GM12892 (cell line): Measurements from ENCODE around the gene APOBEC3H. TPM values are rescaled to one million over a fixed set of nuclear protein-coding genes. Genes with fewer than 3 reads are reported as not detected.
A peak's percentile ranks its signal among the peaks of the same experiment; 100 is the strongest.
"Not testable (repeated sequence)": the region's sequence is repeated elsewhere in the genome, so short reads cannot be mapped to it uniquely, and the experiment has no call there.

Source experiments
- DNase-seq: peaks from one replicate; pipeline ENCODE4 v3.0.0; 2011; ENCODE audit not compliant: insufficient read length
- FAIRE-seq: peaks from 2 replicates; lab custom pipeline; 2011; peaks lifted over from hg19 to GRCh38; lab: Jason Lieb, UNC
- POLR2A ChIP-seq: IDR thresholded peaks from 2 replicates; pipeline ENCODE4 v1.6.1; 2011; ENCODE audit warnings: low read depth, low read length, control low read depth
- POLR2AphosphoS5 ChIP-seq: IDR thresholded peaks from 2 replicates; pipeline ENCODE4 v1.6.1; 2011; ENCODE audit warnings: low read depth, low read length, control low read depth
- TAF1 ChIP-seq: IDR thresholded peaks from 2 replicates; pipeline ENCODE4 v1.6.1; 2011; ENCODE audit warnings: low read depth, mild to moderate bottlenecking, control low read depth, low read length, borderline replicate concordance
- polyA plus RNA-seq: library from polyadenylated mRNA; unstranded; fragments of >200 nt; gene quantifications from one replicate; pipeline ENCODE4 v1.2.1, GENCODE V29; 2012; ENCODE audit warnings: missing spikeins, inconsistent platforms; ENCODE audit not compliant: missing spikeins

APOBEC3H gene
- 15.6 TPM for polyA plus RNA-seq

DNA sequence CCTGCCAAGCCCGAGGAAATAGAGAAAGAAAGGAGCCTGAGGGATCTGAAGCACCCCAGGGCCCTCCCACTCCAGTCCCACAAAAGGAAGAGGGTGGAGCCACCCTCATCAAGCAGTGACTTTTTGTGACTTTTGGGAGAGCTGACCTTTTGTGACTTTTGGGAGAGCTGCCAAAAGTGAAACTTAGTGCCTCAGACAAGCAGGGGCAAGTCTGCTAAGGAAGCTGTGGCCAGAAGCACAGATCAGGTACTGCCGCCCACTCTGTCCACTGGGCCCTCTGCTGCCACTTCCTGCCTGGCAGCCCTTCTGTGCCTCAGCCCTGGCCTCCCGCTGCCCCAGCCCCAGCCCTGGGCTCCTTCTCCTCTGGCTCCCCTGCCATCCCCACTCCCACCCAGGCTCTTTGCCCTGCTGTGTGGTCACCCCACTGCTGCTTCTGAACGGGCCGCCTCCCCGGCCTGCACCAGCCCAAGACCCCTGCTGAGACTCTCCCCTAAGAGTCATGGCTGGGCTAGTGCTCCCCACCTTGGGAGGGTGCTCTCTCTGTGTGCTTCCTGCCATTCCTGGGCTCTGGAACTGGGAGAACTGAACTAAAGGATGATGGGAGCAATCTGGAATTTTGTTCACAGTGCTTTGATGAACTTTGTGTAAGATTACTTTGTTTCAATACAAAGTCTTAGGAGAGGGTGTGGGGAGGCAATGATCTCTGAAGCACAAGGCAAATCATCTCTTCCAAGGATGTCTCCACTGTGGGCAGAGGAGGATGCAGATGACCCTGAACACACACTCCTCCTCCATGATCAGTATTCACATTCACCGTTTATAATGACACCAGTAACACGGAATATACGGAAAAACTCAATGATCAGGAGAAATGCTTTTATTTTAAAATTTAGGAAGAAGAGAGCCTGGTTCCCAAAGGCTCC is at the start of gene APOBEC3H:
TSS of gene APOBEC3H (plus strand) at position 147 of the 923 bp plus-strand sequence. CDS start 3,035 bp downstream, outside the sequence.
- FAIRE-seq (peak; percentile 84), DNase-seq (no peak)
- TF ChIP-seq TAF1 (no peak; the same call in 1 of the 2 replicates), POLR2AphosphoS5 (0 out of 2 replicates have a peak, but pooled peaks have one; percentile 45), POLR2A (peak; percentile 46; the same call in 1 of the 2 replicates)

DNA sequence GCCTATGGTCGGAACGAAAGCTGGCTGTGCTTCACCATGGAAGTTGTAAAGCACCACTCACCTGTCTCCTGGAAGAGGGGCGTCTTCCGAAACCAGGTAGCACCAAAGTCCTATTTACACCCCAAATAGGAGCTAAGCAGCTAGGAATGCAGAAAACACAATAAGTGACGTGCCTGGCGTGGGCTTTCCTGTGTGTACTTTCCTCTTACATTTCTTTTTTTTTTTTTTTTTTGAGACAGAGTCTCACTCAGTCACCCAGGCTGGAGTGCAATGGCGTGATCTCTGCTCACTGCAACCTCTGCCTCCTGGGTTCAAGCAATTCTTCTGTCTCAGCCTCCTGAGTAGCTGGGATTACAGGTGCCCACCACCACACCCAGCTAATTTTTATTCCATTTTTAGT is 47.6 kb upstream of the APOBEC3H start:
- FAIRE-seq, result not testable (repeated sequence)

DNA sequence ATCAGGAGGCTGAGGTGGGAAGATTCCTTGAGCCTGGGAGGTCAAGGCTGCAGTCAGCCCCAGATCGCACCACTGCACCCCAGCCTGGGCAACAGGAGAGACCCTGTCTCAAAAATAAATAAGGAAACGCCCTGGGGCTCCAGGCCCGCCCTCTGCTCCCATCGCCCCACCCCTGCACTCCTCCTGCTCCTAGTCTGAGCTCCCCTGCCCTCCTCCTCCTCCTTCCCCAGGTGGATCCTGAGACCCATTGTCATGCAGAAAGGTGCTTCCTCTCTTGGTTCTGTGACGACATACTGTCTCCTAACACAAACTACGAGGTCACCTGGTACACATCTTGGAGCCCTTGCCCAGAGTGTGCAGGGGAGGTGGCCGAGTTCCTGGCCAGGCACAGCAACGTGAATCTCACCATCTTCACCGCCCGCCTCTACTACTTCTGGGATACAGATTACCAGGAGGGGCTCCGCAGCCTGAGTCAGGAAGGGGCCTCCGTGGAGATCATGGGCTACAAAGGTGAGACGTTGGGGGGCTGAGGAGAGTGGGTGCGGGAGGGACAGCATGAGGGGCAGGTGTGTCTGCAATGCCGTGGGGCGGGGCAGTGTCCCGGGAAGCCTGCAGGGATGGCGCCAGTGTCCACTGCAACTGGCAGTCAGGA is 45.1 kb upstream of the APOBEC3H start:
- FAIRE-seq, DNase-seq: not testable (repeated sequence)

More for the DNA sequence above, 47.6 kb upstream of the APOBEC3H start:
- not testable (repeated sequence) for DNase-seq

DNA sequence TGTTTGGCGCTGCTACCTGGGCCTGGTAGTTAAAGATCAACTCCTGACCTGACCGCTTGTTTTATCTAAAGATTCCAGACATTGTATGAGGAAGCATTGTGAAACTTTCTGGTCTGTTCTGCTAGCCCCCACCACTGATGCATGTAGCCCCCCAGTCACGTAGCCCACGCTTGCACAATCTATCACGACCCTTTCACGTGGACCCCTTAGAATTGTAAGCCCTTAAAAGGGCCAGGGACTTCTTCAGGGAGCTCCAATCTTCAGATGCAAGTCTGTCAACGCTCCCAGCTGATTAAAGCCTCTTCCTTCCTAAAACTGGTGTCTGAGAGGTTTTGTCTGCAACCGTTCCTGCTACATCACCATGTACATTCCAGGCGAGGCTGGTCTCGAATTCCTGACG is 41.4 kb upstream of the APOBEC3H start:
- TF ChIP-seq TAF1 (no peak), POLR2AphosphoS5 (no peak), POLR2A (no peak)
- FAIRE-seq (no peak), DNase-seq (no peak)

DNA sequence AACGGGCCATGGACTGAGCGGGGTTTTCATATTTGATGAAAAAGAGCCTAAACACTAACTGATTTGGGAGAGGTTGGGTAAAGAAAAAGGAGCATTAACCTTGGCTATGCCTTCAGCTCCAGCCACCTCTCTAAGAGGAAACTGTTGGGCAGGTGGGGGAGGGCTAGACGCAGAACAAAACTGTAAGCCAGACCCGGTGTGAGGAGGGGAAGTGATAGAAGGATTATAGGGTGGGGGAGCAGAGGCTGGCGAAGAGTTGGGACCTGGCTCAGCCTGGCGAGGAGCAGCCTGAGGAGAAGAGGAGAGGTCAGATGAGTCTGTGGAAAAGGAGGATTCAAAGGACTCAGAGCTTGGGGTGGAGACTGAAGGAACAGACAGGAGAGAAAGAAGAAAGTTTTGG is 35.8 kb upstream of the APOBEC3H start:
- DNase-seq, FAIRE-seq: not testable (repeated sequence)

DNA sequence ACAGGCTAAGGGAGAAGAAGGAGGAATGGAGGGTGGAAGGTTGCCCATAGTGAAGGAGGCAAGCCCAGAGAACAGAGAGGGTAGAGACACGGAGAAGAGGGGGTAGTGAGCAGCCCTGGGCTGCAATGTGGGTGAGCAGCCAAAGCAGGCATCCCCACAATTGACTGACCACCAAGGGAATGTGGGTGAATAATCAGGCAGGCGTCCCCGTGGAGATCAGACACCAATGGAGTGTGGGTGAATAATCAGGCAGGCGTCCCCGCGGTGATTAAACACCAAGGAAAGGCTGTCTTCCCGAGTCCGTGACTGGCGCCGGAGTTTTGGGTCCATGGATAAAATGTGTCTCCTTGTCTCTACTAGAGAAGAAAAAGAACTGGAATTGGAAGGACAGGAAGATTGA is 35.1 kb upstream of the APOBEC3H start:
- not testable (repeated sequence) for DNase-seq, FAIRE-seq

DNA sequence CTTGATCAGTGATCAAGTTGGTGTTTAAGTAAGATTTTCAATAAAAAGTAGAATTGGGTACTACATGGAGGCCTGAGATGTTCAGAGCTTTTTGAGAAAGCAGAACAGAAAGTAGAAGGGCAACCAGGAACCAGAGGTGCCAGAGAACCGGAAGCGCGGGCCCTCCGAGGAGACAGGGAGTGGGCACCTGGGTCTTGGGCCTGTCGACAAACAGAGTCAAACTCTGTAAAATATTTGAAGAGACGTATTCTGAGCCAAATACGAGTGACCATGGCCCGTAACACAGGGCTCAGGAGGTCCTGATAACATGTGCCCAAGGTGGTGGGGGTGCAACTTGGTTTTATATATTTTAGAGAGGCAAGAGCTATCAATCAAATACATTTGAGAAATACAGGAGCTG is 33.1 kb upstream of the APOBEC3H start:
- not testable (repeated sequence) for DNase-seq
- peak; percentile 5 for FAIRE-seq

DNA sequence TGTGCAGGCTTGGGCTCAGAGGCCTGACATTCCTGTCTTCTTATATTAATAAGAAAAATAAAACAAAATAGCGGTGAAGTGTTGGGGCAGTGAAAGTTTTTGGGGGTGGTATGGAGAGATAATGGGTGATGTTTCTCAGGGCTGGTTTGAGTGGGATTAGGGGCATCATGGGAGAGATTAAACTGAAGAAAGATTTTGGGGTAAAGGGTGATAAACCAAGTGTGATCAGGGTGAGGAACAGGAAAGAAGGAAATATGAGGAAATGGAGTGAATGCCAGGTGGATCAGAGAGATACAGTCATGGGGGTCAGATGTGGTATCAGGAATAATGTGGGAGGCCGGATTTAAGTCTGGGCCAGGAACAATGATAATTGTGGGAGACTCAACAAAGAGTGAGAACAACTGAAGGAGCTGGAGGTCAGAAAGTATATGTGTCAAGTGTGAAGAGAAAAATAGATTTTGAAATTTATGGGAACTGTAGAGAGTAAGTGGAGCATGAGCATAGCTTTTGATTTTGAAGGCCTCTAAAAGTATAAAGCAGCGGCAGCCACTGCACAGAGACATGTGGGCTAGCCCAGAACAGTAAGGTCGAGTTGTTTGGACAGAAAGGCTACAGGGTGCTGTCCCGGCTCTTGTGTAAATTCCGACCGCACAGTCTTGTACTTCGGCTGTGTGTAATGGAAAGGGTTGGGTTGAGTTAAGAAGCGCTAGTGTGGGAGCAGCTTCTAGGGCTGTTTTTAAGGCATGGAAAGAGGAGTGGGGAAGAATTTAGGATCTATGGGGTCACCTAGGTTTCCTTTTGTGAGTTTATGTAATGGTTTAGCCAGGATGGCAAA is 30.4 kb upstream of the APOBEC3H start:
- not testable (repeated sequence) for DNase-seq
- TF ChIP-seq POLR2AphosphoS5 (peak; percentile 57; the same call in 1 of the 2 replicates), POLR2A (peak; percentile 52; the same call in 1 of the 2 replicates)
- FAIRE-seq, result peak; percentile 91

DNA sequence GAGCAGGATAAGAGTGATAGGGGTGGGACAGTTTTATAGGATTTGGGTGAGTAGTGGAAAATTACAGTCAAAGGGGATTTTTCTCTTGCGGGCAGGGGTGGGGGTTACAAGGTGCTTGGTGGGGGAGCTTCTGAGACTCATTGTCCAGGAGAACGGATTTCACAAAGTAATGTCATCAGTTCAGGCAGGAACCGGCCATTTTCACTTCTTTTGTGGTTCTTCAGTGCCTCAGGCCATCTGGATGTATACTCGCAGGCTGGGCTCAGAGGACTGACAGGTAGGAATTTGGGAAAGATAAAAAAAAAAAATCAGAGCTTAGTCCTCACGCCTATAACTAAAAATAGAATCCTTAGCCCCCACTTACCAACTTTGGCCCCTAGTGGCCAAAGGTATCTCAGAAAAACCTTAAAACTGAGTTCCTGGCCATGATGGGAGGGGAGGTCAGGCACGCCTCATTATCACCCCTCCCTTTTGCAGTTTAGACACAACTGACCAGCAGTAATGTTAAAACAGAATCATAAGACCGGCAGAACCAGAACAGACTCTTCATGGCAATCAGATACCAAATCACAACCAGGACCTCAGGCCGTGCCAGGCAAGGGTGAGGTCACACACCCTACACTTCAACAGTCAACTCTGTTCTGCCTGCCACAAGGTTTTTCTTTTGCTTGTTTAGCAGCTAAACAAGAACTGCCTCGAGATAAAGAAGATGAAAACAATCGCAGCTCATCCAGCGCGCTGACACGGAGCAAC is 28.8 kb upstream of the APOBEC3H start:
- no peak for FAIRE-seq
- no peak for TF ChIP-seq TAF1
- no peak for TF ChIP-seq POLR2AphosphoS5
- no peak for TF ChIP-seq POLR2A
- no peak for DNase-seq

DNA sequence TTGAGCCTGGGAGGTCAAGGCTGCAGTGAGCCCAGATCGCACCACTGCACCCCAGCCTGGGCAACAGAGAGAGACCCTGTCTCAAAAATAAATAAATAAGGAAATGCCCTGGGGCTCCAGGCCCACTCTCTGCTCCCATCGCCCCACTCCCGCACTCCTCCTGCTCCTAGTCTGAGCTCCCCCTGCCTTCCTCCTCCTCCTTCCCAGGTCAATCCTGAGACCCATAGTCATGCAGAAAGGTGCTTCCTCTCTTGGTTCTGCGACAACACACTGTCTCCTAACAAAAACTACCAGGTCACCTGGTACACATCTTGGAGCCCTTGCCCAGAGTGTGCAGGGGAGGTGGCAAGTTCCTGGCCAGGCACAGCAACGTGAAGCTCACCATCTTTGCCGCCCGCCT is 26.9 kb upstream of the APOBEC3H start:
- DNase-seq, result no peak
- FAIRE-seq, result peak; percentile 50
- TF ChIP-seq TAF1, result no peak
- no peak for TF ChIP-seq POLR2A
- TF ChIP-seq POLR2AphosphoS5, result no peak

DNA sequence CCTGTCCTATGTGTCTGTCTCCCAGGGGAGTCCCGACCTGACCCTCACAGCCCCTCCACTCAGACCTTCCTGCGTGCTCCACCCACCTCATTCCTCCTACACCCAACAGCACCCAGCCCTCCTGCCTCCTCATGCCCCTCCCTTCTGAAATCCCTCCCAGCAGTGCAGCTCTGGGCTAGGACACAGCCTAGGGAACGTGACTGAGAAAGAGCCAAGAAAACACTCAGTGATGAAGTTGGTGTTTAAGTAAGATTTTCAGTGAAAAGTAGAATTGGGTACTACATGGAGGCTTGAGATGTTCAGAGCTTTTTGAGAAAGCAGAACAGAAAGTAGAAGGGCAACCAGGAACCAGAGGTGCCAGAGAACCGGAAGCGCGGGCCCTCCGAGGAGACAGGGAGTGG is 24.5 kb upstream of the APOBEC3H start:
- not testable (repeated sequence) for DNase-seq
- peak; percentile 9 for FAIRE-seq
